HepG2 (cell line): ENCODE data around the gene VPS52. TPM values are rescaled to one million over a fixed set of nuclear protein-coding genes. Genes with fewer than 3 reads are reported as not detected.

Experiments used
- BORCS8-MEF2B ChIP-seq: sonication (generic); formaldehyde crosslinking; IDR thresholded peaks from 2 replicates; pipeline ENCODE4 v1.8.0; 2022; ENCODE audit warnings: mild to moderate bottlenecking, missing genetic modification reagents
- EZH2 ChIP-seq: conservative IDR thresholded peaks from 2 replicates; pipeline ENCODE4 v1.6.1; 2012; ENCODE audit warnings: mild to moderate bottlenecking, low read depth, low read length, moderate library complexity
- GTF3A ChIP-seq: sonication (generic); formaldehyde crosslinking; conservative IDR thresholded peaks from 2 replicates; pipeline ENCODE4 v1.4.0; 2020; ENCODE audit warnings: mild to moderate bottlenecking, missing genetic modification reagents
- HMGA1 ChIP-seq: sonication (generic); formaldehyde crosslinking; conservative IDR thresholded peaks from 2 replicates; pipeline ENCODE4 v1.4.0; 2020; ENCODE audit warnings: missing genetic modification reagents
- NAIF1 ChIP-seq: sonication (generic); formaldehyde crosslinking; IDR thresholded peaks from 2 replicates; pipeline ENCODE4 v1.5.0; 2020; ENCODE audit warnings: mild to moderate bottlenecking, missing genetic modification reagents, borderline replicate concordance
- RFX5 ChIP-seq: IDR thresholded peaks from 2 replicates; pipeline ENCODE4 v1.6.1; 2011; ENCODE audit warnings: low read depth, low read length, improper control_type of control experiment
- THAP11 ChIP-seq: IDR thresholded peaks from 2 replicates; pipeline ENCODE4 v1.6.1; 2016; ENCODE audit warnings: missing biosample characterization, missing genetic modification reagents
- THRA ChIP-seq: sonication (generic); formaldehyde crosslinking; IDR thresholded peaks from 2 replicates; pipeline ENCODE4 v1.4.0; 2020; ENCODE audit warnings: missing genetic modification reagents, borderline replicate concordance
- ZNF17 ChIP-seq: sonication (generic); formaldehyde crosslinking; IDR thresholded peaks from 2 replicates; pipeline ENCODE4 v1.5.0; 2020; ENCODE audit warnings: mild to moderate bottlenecking, missing genetic modification reagents
- ZNF235 ChIP-seq: sonication (generic); formaldehyde crosslinking; IDR thresholded peaks from 2 replicates; pipeline ENCODE4 v1.8.1; 2023; ENCODE audit warnings: mild to moderate bottlenecking, missing genetic modification reagents, borderline replicate concordance
- ZNF317 ChIP-seq: sonication (generic); formaldehyde crosslinking; IDR thresholded peaks from 2 replicates; pipeline ENCODE4 v1.5.0; 2020; ENCODE audit warnings: mild to moderate bottlenecking, missing genetic modification reagents
- ZNF574 ChIP-seq: sonication (generic); formaldehyde crosslinking; IDR thresholded peaks from 2 replicates; pipeline ENCODE4 v1.4.0; 2020; ENCODE audit warnings: missing genetic modification reagents
- ZNF639 ChIP-seq: conservative IDR thresholded peaks from 2 replicates; pipeline ENCODE4 v1.6.1; 2018; ENCODE audit warnings: missing genetic modification reagents
- ZNF781 ChIP-seq: sonication (generic); formaldehyde crosslinking; IDR thresholded peaks from 2 replicates; pipeline ENCODE4 v1.5.1; 2020; ENCODE audit warnings: borderline replicate concordance, mild to moderate bottlenecking, missing genetic modification reagents; ENCODE audit errors: not compliant biosample characterization
- polyA plus RNA-seq, 8 experiments: library from polyadenylated mRNA; depleted of rRNA in 3 of 8; stranded (reverse) in 7 of 8; unstranded in 1 of 8; fragments of >200 nt; fragmentation: Illumina TruSeq in 4 of 8; extraction: Trizol in 4 of 8; gene quantifications; 2 replicates each; pipeline versions ENCODE4 v1.2.1 to v1.2.3, GENCODE V29; 2011 to 2016; ENCODE audit warnings: low read depth in 4 of 8, missing spikeins in 1 of 8, mixed read lengths in 1 of 8; ENCODE audit not compliant: insufficient read depth in 1 of 8
- total RNA-seq, 5 experiments: library from RNA; depleted of rRNA; stranded (reverse); fragments of >200 nt; fragmentation: Illumina TruSeq; extraction: Trizol; gene quantifications; 2 replicates each; pipeline ENCODE4 v1.2.3, GENCODE V29; 2016; ENCODE audit warnings: low read depth in 1 of 5

VPS52 gene
- total and polyA plus RNA-seq, 2 of the 13 experiments (the other 11 are each of a cell fraction or from before 2014, with no cell fraction given): 48.9 to 85.5 TPM

GRCh38 chr6:33206027-33206863 is 65.4 kb downstream of the VPS52 start (continued):
- TF ChIP-seq ZNF235 (CRISPR knock-in tag): no peak
- no peak for TF ChIP-seq ZNF781
- no peak for TF ChIP-seq THRA
- no peak for TF ChIP-seq BORCS8-MEF2B
- no peak for TF ChIP-seq HMGA1 (CRISPR knock-in tag)
- no peak for TF ChIP-seq ZNF17 (CRISPR knock-in tag)
- TF ChIP-seq NAIF1 (CRISPR knock-in tag): no peak
- TF ChIP-seq ZNF639 (CRISPR knock-in tag): no peak
- no peak for TF ChIP-seq GTF3A (CRISPR knock-in tag)
- no peak for TF ChIP-seq THAP11 (CRISPR knock-in tag)
- no peak for TF ChIP-seq RFX5
- TF ChIP-seq EZH2: no peak
- no peak for TF ChIP-seq ZNF317
- TF ChIP-seq ZNF574 (CRISPR knock-in tag): 0 out of 2 replicates have a peak, but pooled peaks have one; percentile 15
